ENCODE measurements around the gene FRMD8. TPM values are rescaled to one million over a fixed set of nuclear protein-coding genes. Genes with fewer than 3 reads are reported as not detected.

The FRMD8 gene
- total RNA-seq, 1 donor from 2014 or later = 99.3 TPM

- H3K4me3 ChIP-seq = no peak overlapping the region
Observed at GRCh38 chr11:65376138-65376713, 10.2 kb upstream of the FRMD8 start.

DNA sequence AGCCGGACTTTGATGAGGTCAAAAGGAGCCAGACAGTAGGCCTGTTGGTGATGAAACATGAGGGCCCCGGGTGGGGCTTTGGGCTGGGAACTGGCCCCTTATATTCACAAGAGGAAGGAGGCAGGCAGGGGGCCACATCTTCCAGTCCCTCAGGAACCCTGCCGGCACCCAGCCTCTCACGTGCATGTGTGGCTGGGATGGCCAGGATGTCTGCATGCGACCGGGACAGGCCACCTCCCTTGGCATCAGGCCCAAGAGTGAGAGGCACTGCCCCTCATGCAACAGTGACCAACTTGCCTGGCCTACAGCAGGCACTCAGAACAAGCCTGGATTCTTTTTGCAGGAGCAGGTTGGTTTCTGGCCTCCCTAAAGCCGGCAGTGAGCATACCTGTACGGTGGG is 9.4 kb upstream of the FRMD8 start:
- peaks cover 0 to 4% of the 10 kb centered on the region in 2 donors for H3K4me1 ChIP-seq
- no peak for DNase-seq (ENCODE audit: low spot score in 2 of 2)
- TF ChIP-seq CTCF (IDR thresholded peaks at IDR 0.05) = no peak
- H3K27ac ChIP-seq = no peak overlapping the region
- no peaks in the 10 kb centered on the region for H3K36me3 ChIP-seq
- H3K27me3 ChIP-seq = no peaks in the 10 kb centered on the region
- H3K4me3 ChIP-seq = no peak overlapping the region
- intact Hi-C loops (cut with DNase I) = no loop called here
- no peaks in the 10 kb centered on the region for H3K9me3 ChIP-seq

More at GRCh38 chr11:65376138-65376713, 10.2 kb upstream of the FRMD8 start:
- Histone ChIP-seq H3K9me3 (no peaks in the 10 kb centered on the region), H3K27ac (no peak overlapping the region), H3K27me3 (no peaks in the 10 kb centered on the region), H3K4me1 (peaks cover 0 to 6% of the 10 kb centered on the region in 2 donors), H3K36me3 (no peaks in the 10 kb centered on the region)
- intact Hi-C loops (cut with DNase I) = no loop called here
- no peak for DNase-seq (ENCODE audit: low spot score in 2 of 2)
- TF ChIP-seq CTCF (IDR thresholded peaks at IDR 0.05) = no peak

DNA sequence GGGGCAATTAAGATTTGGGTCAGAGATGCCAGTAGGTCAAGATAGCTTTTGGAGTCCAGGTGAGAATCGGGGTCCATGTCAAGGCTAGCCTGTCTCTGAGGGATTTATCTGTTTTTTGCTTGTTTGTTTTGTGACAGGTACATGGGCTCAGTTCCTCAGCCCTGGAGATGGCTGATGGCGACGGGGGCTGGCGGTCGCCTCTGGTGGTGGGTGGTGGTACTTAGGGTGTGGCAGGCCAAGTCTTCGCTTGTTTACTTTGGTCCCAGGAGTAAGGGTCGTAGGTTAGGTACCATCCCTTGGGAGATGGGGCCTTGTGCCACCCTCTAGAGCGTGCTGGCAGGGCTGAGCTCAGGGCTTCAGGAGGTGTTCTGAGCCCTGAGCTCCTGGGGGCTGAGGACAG is 8.7 kb upstream of the FRMD8 start:
- Histone ChIP-seq H3K36me3 (no peaks in the 10 kb centered on the region), H3K27ac (no peak overlapping the region), H3K4me3 (no peak overlapping the region), H3K9me3 (no peaks in the 10 kb centered on the region), H3K27me3 (no peaks in the 10 kb centered on the region), H3K4me1 (peaks cover 0 to 8% of the 10 kb centered on the region in 2 donors)
- no peak for DNase-seq (ENCODE audit: low spot score in 2 of 2)
- intact Hi-C loops (cut with DNase I) = no loop called here
- no peak for TF ChIP-seq CTCF (IDR thresholded peaks at IDR 0.05)

- intact Hi-C loops (cut with DNase I) = no loop called here
- DNase-seq (ENCODE audit: low spot score in 2 of 2) = no peak
- H3K27ac ChIP-seq = no peak overlapping the region
- TF ChIP-seq CTCF (IDR thresholded peaks at IDR 0.05) = no peak
- no peaks in the 10 kb centered on the region for H3K36me3 ChIP-seq
- no peak overlapping the region for H3K4me3 ChIP-seq
- peaks cover 5 to 14% of the 10 kb centered on the region in 2 donors for H3K4me1 ChIP-seq
- H3K9me3 ChIP-seq = no peaks in the 10 kb centered on the region
- no peaks in the 10 kb centered on the region for H3K27me3 ChIP-seq
Observed at GRCh38 chr11:65378208-65378927, 8.1 kb upstream of the FRMD8 start.

DNA sequence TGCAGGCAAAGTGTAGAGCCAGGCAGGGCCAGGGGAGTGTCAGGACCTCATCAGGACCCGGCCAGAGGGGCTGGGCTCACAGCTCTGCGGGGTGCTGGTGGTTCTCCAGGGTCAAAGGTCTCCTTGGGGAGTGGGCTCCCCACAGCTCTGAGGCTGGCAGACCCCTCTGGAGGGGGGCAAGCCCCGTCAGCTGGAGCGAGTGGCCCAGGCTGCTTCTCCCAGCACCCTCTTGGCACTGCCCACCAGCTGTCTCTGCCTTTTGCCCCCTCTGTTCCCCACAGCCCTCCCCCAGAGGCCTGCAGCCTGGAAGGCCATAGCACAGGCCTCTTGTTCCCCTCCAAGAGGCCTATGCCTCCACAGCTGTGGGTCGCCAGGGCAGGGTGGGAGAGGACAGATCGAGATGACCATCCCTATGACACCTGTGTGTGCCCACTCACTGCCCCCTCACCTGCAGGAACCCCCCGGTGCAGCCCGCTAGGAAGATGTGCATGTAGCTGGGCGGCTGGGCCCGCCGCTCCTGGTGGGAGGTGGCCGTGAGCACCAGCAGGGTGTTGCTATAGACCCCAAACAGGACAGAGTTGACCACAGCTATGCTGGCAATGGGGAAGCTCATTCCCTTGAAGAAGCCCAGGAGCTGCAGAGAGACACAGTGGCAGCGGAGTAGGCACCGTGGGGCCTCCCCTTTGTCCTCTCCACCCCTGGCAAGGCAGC is 7.4 kb upstream of the FRMD8 start:
- TF ChIP-seq CTCF (IDR thresholded peaks at IDR 0.05) = no peak
- H3K4me3 ChIP-seq = no peak overlapping the region
- no peaks in the 10 kb centered on the region for H3K9me3 ChIP-seq
- H3K27ac ChIP-seq = no peak overlapping the region
- H3K4me1 ChIP-seq = peaks cover 6 to 17% of the 10 kb centered on the region in 2 donors
- no peak for DNase-seq (ENCODE audit: low spot score in 2 of 2)
- H3K36me3 ChIP-seq = no peaks in the 10 kb centered on the region
- H3K27me3 ChIP-seq = no peaks in the 10 kb centered on the region
- intact Hi-C loops (cut with DNase I) = no loop called here
